ENCODE data around the gene MYL12B.

The MYL12B gene

GRCh38 chr18:3236470-3236869 is 25.5 kb upstream of the MYL12B start:
- DNase-seq = no peak

GRCh38 chr18:3238742-3239141 is 23.2 kb upstream of the MYL12B start:
- no peak for DNase-seq

DNA sequence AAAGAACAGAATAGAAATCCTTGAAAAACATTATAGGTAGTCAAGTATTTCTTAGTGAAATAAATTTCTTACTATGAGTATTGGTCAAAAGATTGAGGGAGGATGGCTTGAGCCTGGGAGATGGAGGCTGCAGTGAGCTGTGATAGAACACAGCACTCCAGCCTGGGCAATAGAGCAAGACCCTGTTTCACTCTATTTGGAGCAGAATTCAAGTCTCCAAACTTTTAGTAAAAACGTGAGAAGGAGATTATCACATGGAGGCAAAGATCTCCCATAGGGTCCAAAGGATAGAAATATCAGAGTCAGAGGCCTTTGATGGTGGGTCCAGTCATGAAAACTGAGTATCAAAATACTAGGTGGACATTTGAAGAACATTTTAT is 16.8 kb upstream of the MYL12B start:
- no peak for DNase-seq

DNA sequence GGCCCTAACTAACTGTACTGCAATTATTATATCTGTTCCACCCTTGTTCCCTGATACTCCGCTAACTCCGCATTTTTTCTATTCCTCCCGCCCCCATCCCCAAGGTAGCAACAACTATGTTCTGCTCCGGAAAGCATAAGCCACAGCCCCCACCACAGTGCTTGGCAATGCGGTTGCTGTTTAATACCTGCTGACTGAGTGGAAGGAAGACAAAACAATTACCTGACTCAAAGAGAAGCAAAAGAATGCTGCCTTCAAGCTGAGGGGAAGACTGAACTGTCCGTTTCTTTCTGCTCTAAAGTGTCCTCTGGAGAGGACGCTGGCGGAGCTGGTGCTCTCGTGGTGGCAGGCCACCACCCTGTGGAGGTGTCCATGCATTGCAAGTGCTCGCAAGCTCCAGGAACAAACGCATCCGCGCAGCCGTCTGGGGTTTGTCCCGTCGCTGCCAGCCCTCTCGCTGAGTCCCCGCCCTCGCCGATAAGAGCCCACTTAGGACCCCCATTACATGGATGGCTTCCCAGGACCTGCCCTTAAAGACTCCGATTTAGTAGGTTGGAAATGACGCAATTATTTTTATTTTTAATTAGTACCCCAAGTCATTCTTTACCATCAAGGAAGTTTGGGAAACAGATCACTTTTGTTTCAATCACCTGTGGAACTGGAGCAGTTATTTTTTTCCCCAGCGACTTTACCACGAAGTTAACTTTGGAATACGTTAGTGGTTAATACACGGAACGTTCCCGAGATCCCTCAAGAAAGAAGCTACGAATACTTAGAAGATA is 15.9 kb upstream of the MYL12B start:
- peak; percentile 89 for DNase-seq

DNA sequence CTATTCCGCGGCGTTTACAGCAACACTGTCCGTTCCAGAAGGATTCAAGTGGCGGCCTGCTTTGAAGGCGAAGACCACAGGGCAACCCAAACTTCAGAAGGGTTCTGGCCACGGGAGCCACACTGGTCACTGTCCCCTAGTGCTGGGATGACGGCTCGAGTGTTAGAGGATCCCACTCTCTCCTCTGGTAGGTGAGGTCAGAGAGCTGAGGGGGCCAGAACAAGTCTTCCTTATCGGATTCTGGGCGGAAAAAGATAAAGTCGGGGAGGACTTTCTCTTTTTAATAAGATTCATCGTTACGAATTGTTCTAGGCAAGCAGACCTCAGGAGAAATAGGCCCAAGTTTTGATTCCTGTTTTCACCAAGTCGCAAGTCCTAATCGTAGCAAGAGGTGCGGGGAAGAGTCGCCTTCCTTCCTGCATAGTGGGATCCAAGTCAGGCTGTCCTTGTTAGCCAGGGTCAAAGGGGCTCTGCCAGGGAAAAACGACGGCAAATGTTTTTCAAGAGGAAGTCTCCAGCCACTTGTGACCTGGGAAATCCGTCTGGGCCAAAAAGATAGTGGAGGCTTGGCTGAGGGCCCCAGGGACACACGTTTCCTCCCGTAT is 15.2 kb upstream of the MYL12B start:
- DNase-seq = peak; percentile 67

GRCh38 chr18:3247240-3248061 is 14.5 kb upstream of the MYL12B start, which contains the start of gene MYL12A:
Gene MYL12A, plus strand, starts transcription at chr18:3247801. Its CDS starts 5,447 bp downstream, at chr18:3253248.
- peak; percentile 97 for DNase-seq

GRCh38 chr18:3248062-3248657 is 13.8 kb upstream of the MYL12B start:
- DNase-seq = no peak

DNA sequence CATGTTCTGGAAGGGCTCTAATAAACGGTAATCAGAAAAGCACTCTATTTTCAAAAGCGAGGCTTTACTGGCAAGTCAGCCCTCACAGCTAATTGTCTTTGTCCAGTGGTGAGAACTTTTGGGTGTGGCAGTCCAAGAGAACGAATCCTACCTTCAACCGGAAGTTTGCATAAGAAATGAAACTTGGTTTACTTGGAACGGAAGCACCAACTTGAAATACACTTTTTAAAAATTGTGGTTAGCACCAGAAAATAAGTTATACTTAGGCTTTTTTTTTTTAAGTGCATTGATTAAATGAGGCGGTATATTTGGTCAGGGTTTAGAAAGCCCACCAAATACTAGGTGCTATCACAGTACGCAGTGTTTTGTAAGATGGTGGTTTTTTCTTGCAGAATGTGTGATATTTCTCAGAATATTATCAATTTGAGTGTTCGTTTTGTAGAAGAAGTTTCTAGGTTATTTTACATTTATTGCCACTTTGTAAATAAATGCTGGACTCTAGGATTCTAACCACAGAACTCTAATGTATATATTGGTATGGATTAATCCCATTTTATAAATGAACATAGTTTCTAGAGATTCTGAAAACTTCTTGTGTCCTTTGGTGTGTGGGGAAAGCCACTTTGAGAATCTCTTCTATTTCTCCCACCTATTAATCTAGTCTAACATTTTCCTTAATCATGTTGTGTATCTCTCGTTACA is 13.1 kb upstream of the MYL12B start:
- DNase-seq = no peak

- DNase-seq = no peak
Measured at GRCh38 chr18:3250237-3251107, 11.5 kb upstream of the MYL12B start.

DNA sequence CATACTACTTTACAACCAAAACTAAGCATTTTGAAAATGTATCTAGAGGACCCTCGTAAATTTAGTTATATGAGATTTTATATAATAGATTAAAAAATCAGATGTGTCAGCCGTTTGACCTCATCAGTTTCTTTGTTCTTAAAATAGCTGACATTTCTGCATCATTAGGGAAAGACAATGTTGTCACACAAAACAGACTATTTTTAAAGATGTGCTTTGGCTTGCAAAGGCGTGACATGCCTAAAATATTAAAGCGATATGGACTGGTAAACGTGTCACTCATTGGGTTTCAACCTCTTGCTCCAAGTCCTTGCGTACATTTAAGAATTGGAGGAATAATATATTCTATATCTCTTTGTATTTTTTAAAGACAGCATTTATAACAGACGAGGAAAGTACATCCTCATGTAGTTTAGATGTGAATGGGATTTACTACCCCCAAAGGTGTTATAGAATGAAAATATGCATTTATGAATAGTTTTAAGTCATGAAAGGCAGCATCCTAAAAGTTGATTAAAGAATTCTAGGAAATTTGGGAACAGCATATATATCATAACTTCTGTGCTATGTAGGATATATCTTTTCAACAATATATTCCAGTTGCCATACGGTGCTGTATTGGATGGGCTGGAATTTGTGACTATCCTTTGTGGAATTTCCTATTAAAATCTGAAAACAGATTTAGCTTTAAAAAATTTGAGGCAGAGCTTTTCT is 10.5 kb upstream of the MYL12B start:
- no peak for DNase-seq

GRCh38 chr18:3251963-3252277 is 10.0 kb upstream of the MYL12B start:
- DNase-seq = no peak

GRCh38 chr18:3252843-3253242 is 9.1 kb upstream of the MYL12B start:
- DNase-seq = no peak

GRCh38 chr18:3254725-3255124 is 7.2 kb upstream of the MYL12B start:
- no peak for DNase-seq

DNA sequence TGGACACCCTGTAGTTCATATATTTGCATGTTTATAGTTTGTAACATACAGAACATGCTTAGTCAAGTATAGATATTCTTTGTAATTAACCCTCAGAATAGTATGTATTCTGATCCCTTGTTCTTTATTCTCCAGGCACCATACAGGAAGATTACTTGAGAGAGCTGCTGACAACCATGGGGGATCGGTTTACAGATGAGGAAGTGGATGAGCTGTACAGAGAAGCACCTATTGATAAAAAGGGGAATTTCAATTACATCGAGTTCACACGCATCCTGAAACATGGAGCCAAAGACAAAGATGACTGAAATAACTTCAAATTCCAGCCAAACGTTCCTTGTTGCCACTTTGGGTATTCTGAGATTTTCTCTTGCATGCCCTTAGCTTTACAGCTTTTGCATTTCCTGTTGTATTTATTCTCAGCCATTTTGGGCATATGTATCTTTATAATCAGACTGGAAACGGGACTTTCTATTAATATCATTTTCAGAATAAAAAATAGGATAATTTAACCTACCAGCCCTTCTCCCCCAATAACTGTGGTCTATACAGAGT is 6.2 kb upstream of the MYL12B start:
- DNase-seq = no peak

- DNase-seq = no peak
Measured at GRCh38 chr18:3256693-3257626, 5.0 kb upstream of the MYL12B start.

- DNase-seq = no peak
Measured at GRCh38 chr18:3257627-3258120, 4.3 kb upstream of the MYL12B start.

DNA sequence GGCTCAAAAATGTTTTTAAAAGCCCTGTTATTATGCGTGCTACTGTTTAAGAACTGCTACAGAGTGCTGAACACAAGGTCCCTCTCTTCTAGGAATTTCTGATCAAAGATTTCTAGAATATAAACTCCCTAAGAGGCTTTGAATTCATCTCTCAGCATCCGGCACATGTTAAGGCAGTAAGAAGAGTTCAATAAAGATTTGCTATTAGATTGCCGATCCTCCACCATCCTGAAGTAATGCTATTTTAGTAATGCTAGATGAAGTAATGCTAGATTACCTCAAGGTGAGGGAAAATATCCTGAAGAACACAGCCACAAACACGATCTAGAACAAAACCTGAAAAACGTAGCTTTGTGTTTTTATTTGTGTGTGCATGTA is 949 bp upstream of the MYL12B start:
- DNase-seq = no peak

- peak; percentile 69 for DNase-seq
Measured at GRCh38 chr18:3262234-3263131, 550 bp downstream of the MYL12B start.
